ENCODE results near the gene CAMTA1.

CAMTA1 gene

DNA sequence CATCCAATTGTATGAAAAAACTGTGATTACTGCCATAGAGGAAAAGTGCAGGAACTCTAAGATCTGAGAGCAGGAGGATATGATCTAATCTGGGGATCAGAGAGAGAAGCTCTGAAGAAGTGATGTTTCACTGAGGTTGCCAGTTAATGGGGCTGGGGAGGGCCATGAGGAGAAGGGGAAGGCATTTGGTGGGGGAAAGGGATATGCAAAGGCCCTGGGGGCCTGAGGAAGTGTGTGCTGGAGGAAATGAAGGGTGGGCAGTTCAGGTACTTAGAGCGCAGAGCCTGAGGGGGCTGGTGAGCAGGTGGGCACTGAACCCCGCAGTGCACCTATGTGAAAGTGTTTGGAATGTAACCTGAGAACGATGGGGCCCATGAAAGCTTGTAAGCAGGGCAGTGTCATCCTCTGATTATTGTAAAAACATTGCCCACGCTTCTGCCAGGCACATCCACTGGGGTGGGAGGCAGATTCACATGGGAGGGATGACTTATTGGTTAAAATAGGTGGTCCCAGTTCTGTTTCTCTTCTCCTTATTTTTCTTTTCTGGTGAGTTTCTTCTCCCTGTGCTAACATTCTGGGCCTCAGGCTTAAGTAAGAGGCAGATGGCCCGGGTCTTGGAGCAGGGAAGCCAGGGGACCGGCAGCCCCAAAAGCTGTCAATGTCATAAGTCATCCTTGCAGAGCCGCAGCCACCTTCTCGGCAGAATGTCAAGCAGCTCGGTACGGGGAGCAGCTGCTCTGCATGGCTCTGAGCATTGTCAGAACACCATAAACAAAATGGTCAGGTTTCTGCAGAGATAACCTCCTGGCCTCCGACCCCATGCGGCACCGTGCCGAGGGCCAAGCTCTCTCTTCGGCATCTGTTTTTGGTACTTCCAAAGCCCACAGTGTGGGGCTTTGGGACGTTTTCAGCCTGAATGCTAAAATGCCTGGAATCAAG is 493.8 kb downstream of the CAMTA1 start:
- Histone ChIP-seq H3K4me3 (ENCODE audit: low read depth in 1 of 2, low read length in 2 of 2) (no peak overlapping the region), H3K9me3 (ENCODE audit: low read length) (no peaks in the 10 kb centered on the region), H3K9ac (ENCODE audit: low read length) (no peak overlapping the region), H3K4me1 (ENCODE audit: insufficient read depth, low read length) (no peaks in the 10 kb centered on the region), H3K27ac (ENCODE audit: low read depth, low read length) (no peak overlapping the region), H3K36me3 (ENCODE audit: insufficient read depth, low read length) (no peaks in the 10 kb centered on the region), H3K27me3 (ENCODE audit: control insufficient read depth in 1 of 2, insufficient read depth in 2 of 2, low read length in 2 of 2) (no peaks in the 10 kb centered on the region)

DNA sequence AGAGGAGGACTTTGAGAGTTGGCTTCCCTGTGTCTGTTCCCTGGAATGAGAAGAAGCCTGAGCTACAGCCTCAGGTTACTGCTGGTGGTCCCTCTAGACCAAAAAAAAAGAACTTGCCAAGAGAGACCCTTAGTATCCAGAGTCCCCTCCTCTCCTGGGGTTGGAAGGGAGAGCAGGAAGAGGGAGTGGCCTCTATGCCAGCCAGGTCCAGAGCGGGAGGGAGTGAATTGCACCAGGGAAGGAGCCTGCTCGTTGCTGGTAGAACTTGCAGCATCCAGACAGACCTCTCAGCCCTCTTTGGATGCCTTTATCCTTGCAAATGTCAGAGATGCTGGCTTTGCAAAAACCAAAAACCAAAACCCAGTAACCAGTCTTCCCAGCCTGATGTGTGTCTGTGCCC is 494.5 kb downstream of the CAMTA1 start:
- no peak overlapping the region for H3K27ac ChIP-seq (ENCODE audit: low read depth, low read length)
- no peaks in the 10 kb centered on the region for H3K27me3 ChIP-seq (ENCODE audit: control insufficient read depth in 1 of 2, insufficient read depth in 2 of 2, low read length in 2 of 2)
- no peak overlapping the region for H3K4me3 ChIP-seq (ENCODE audit: low read depth in 1 of 2, low read length in 2 of 2)
- H3K9me3 ChIP-seq (ENCODE audit: low read length): no peaks in the 10 kb centered on the region
- H3K4me1 ChIP-seq (ENCODE audit: insufficient read depth, low read length): no peaks in the 10 kb centered on the region
- H3K36me3 ChIP-seq (ENCODE audit: insufficient read depth, low read length): no peaks in the 10 kb centered on the region
- no peak overlapping the region for H3K9ac ChIP-seq (ENCODE audit: low read length)

DNA sequence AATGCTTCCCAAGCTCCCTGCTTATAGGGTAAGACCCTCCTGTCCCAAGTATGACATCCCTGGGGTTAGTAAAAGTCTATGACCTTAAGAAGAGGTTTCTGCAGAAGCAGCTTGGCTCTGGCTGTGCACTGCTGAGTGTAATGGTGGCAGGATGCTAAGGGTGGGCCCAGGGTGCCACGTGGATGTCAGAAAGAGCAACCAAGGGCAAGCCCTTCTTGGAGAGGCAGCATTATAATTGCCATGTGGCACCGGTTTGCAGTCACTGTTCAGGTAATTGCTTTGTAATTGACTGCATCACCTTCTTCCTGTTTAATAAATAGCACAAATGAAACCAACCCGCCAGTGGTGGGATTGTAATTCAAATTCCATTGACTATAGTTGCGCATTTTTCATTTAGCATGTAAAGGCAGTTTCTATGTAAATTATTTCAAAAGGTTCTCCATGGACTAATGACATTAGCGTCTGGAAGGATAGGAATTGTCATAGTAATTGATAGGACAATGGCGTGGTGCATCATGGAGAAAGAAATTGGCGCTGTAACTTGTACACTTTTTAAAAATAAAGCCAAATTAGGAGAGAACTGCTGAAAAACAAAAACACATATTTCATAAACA is 495.2 kb downstream of the CAMTA1 start:
- no peak overlapping the region for H3K4me3 ChIP-seq (ENCODE audit: low read depth in 1 of 2, low read length in 2 of 2)

DNA sequence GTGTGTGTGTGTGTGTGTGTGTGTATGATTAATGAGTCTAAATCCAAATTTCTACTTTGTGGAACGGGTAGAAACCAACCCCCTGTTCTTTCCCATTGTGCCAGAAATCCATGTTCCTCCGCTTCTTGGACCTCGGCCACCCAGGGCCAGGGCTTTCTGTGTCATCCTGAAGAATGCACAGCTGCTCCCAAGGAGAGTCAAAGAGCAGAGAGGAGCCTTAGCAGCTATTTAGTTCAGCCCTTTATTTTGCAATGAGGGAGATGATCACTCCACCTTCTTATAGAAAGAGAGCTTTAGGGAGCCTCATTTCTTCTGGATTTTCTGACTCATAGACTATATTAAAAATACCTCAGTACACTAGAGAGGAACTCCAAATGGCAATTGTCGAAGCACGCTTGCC is 496.6 kb downstream of the CAMTA1 start:
- H3K9me3 ChIP-seq (ENCODE audit: low read length): no peaks in the 10 kb centered on the region
- no peak overlapping the region for H3K9ac ChIP-seq (ENCODE audit: low read length)
- no peaks in the 10 kb centered on the region for H3K27me3 ChIP-seq (ENCODE audit: control insufficient read depth in 1 of 2, insufficient read depth in 2 of 2, low read length in 2 of 2)
- H3K4me1 ChIP-seq (ENCODE audit: insufficient read depth, low read length): no peaks in the 10 kb centered on the region
- no peak overlapping the region for H3K4me3 ChIP-seq (ENCODE audit: low read depth in 1 of 2, low read length in 2 of 2)
- H3K36me3 ChIP-seq (ENCODE audit: insufficient read depth, low read length): no peaks in the 10 kb centered on the region
- no peak overlapping the region for H3K27ac ChIP-seq (ENCODE audit: low read depth, low read length)

More for the DNA sequence above, 495.2 kb downstream of the CAMTA1 start:
- H3K9me3 ChIP-seq (ENCODE audit: low read length): no peaks in the 10 kb centered on the region
- H3K4me1 ChIP-seq (ENCODE audit: insufficient read depth, low read length): no peaks in the 10 kb centered on the region
- H3K9ac ChIP-seq (ENCODE audit: low read length): no peak overlapping the region
- H3K27me3 ChIP-seq (ENCODE audit: control insufficient read depth in 1 of 2, insufficient read depth in 2 of 2, low read length in 2 of 2): no peaks in the 10 kb centered on the region
- H3K36me3 ChIP-seq (ENCODE audit: insufficient read depth, low read length): no peaks in the 10 kb centered on the region
- H3K27ac ChIP-seq (ENCODE audit: low read depth, low read length): no peak overlapping the region

DNA sequence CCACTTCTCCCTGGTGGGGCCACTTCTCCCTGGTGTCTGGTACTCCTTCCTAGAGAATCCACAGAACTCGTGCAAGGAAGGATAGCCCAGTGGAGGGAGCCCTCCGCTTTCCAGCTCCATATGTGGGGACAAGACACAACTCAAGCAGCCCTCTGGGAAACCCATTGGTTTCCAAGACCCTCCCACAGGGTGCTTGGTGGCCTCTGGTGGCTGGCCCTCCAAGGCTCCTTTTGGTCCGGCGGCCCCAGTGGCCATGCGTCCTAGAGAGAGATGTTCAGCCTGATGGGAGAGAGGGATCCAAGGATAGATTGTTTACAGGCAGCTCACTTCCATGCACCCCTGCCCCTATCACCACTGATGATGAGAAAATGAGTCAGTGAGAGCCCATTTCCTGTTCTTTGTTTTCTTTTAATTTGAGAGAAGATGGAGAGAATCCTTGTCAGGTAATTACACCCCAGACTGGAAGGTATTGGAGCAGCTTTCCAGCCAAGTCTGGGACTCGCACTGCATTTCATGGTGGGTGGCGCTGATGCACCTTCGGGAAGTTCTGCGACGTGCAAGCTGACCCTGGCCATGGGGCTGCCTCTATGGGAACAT is 499.7 kb downstream of the CAMTA1 start:
- Histone ChIP-seq H3K36me3 (ENCODE audit: insufficient read depth, low read length) (no peaks in the 10 kb centered on the region), H3K9me3 (ENCODE audit: low read length) (no peaks in the 10 kb centered on the region), H3K4me1 (ENCODE audit: insufficient read depth, low read length) (no peaks in the 10 kb centered on the region), H3K9ac (ENCODE audit: low read length) (no peak overlapping the region), H3K4me3 (ENCODE audit: low read depth in 1 of 2, low read length in 2 of 2) (no peak overlapping the region), H3K27ac (ENCODE audit: low read depth, low read length) (no peak overlapping the region), H3K27me3 (ENCODE audit: control insufficient read depth in 1 of 2, insufficient read depth in 2 of 2, low read length in 2 of 2) (no peaks in the 10 kb centered on the region)

DNA sequence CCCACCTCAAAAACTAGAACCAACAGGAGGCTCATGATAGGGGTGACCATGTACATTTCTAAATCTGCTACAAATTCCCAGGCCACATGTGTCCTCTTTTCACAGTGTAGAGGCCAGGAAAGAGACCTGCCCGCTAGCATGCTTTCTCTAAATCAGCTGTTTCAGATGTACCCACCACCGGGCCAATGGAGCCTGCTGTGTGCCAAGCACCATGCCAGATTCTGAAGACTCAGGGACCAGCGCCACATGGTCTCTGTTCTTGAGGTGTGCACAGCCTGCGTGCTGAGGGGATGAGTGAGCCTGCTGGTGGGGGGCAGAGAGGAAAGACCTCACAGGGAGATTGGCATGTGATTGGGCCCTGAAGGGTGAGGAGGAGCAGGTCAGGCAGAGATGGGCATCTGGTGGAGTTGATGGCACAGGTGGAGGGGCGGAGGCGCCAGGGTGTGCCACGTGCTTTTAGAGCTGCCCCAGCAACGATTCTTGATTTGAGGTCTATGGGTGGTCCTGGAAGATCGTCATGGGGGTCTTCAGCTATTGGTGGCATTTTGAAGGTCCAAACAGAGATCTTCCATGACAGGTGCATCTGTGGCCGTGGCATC is 500.7 kb downstream of the CAMTA1 start:
- Histone ChIP-seq H3K4me3 (ENCODE audit: low read depth in 1 of 2, low read length in 2 of 2) (no peak overlapping the region), H3K9ac (ENCODE audit: low read length) (no peak overlapping the region), H3K27me3 (ENCODE audit: control insufficient read depth in 1 of 2, insufficient read depth in 2 of 2, low read length in 2 of 2) (no peaks in the 10 kb centered on the region), H3K9me3 (ENCODE audit: low read length) (no peaks in the 10 kb centered on the region), H3K27ac (ENCODE audit: low read depth, low read length) (no peak overlapping the region), H3K4me1 (ENCODE audit: insufficient read depth, low read length) (peaks cover 4% of the 10 kb centered on the region), H3K36me3 (ENCODE audit: insufficient read depth, low read length) (no peaks in the 10 kb centered on the region)

DNA sequence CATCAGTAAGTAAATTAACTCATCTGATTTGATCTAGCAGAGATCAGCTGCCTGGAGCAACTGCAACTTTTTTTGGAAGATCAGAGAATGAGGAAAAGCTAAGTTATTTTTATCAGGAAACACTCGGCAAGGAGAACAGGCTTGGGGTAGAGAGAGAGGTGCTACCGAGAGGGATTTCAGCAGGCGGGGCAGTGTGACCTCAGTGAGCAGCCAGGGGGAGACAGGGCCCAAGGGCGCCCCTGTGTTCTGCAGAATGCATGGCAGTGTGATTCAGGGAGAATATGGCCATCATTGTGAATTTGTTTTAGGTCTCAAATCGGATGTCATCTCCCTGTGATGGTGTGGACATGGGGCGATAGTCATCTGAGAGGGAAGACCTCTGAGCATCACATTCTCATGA is 501.8 kb downstream of the CAMTA1 start:
- peaks cover 14% of the 10 kb centered on the region for H3K4me1 ChIP-seq (ENCODE audit: insufficient read depth, low read length)
- H3K36me3 ChIP-seq (ENCODE audit: insufficient read depth, low read length): no peaks in the 10 kb centered on the region
- H3K27me3 ChIP-seq (ENCODE audit: control insufficient read depth in 1 of 2, insufficient read depth in 2 of 2, low read length in 2 of 2): no peaks in the 10 kb centered on the region
- H3K4me3 ChIP-seq (ENCODE audit: low read depth in 1 of 2, low read length in 2 of 2): no peak overlapping the region
- H3K27ac ChIP-seq (ENCODE audit: low read depth, low read length): no peak overlapping the region
- H3K9me3 ChIP-seq (ENCODE audit: low read length): no peaks in the 10 kb centered on the region
- no peak overlapping the region for H3K9ac ChIP-seq (ENCODE audit: low read length)

DNA sequence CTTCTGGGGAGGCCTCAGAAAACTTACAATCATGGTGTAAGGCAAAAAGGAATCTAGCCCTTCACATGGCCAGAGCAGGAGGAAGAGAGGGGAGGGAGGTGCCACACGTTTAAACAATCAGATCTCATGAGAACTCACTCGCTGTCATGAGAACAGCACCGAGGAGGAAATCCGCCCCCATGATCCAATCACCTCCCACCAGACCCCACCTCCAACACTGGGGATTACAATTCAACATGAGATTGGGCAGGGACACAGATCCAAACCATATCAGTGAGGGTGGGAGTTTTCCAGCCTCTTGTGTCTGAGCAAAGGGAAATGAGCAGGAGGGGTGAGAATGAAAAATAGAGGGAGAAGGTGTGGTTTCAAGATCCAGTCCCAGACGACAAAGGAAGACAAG is 503.7 kb downstream of the CAMTA1 start:
- no peaks in the 10 kb centered on the region for H3K27me3 ChIP-seq (ENCODE audit: control insufficient read depth in 1 of 2, insufficient read depth in 2 of 2, low read length in 2 of 2)
- H3K36me3 ChIP-seq (ENCODE audit: insufficient read depth, low read length): no peaks in the 10 kb centered on the region
- H3K9me3 ChIP-seq (ENCODE audit: low read length): no peaks in the 10 kb centered on the region
- H3K4me3 ChIP-seq (ENCODE audit: low read depth in 1 of 2, low read length in 2 of 2): no peak overlapping the region
- H3K9ac ChIP-seq (ENCODE audit: low read length): no peak overlapping the region
- no peak overlapping the region for H3K27ac ChIP-seq (ENCODE audit: low read depth, low read length)
- peaks cover 27% of the 10 kb centered on the region for H3K4me1 ChIP-seq (ENCODE audit: insufficient read depth, low read length)

DNA sequence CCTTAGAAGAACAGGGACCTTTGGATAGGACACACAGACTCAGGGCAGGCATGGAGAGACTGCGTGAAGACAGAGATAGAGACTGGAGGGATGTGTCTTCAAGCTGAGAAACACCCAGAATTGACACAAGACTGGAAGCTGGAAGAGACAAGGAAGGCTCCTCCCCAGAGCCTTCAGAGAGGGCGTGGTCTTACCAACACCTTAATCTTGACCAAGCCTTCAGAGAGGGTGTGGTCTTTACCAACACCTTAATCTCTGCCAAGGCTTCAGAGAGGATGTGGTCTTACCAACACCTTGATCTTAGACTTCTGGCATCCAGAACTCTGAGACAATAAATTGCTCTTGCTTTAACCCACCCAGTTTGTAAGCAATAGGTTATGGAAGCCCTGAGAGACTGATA is 504.4 kb downstream of the CAMTA1 start:
- Histone ChIP-seq H3K4me1 (ENCODE audit: insufficient read depth, low read length) (peaks cover 27% of the 10 kb centered on the region), H3K9ac (ENCODE audit: low read length) (no peak overlapping the region), H3K4me3 (ENCODE audit: low read depth in 1 of 2, low read length in 2 of 2) (no peak overlapping the region), H3K27me3 (ENCODE audit: control insufficient read depth in 1 of 2, insufficient read depth in 2 of 2, low read length in 2 of 2) (no peaks in the 10 kb centered on the region), H3K27ac (ENCODE audit: low read depth, low read length) (no peak overlapping the region), H3K36me3 (ENCODE audit: insufficient read depth, low read length) (no peaks in the 10 kb centered on the region), H3K9me3 (ENCODE audit: low read length) (no peaks in the 10 kb centered on the region)

DNA sequence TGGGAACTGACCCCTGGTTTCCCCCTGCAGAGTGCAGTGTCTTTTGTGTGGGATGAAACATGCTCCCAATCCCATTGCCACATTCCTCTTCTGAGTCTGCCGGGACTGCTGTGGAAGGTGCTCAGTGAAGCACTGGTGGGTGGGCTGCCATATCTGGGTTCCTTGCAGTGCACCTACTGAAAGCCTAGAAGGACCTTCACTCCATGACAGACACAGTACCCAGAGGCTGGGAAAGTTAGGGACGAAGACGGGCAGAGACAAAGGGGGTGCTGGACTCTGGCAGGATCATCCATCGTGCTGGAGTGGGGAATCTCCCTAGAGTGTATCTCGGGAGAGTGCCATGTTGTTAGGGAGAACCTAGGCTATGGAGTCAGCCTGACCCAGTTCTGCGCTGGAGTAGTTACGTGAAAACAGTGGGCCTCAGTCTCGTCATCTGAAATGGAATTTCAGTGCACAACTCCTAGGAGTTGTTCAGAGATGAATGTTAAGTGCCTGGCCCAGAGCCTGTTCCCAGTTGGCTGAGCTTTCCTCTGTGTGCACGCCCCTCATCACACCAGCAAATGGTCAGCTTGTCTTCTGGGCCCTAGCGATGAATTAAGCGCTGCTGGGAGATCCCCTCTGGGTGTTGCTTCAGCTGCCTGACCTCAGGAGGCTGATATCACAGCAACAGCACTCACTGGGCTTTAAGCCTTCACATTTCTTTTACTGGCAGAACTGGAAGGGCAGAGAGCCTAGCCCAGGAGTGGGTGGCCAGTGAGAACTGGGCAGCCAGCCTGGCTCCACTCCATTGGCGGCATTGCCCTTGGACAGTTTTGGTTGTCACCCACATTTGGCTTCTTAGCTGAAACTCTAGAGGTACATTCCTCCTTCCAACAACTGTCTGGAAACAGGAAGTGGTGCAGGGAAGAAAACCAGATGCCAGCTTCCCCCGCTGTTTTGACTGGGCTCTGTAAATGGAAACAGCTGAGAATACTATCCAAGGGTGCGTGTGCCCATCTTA is 506.0 kb downstream of the CAMTA1 start:
- peaks cover 3% of the 10 kb centered on the region for H3K9me3 ChIP-seq (ENCODE audit: low read length)
- H3K36me3 ChIP-seq (ENCODE audit: insufficient read depth, low read length): no peaks in the 10 kb centered on the region
- H3K4me1 ChIP-seq (ENCODE audit: insufficient read depth, low read length): peaks cover 27% of the 10 kb centered on the region
- H3K27me3 ChIP-seq (ENCODE audit: control insufficient read depth in 1 of 2, insufficient read depth in 2 of 2, low read length in 2 of 2): no peaks in the 10 kb centered on the region
- no peak overlapping the region for H3K4me3 ChIP-seq (ENCODE audit: low read depth in 1 of 2, low read length in 2 of 2)
- no peak overlapping the region for H3K9ac ChIP-seq (ENCODE audit: low read length)
- H3K27ac ChIP-seq (ENCODE audit: low read depth, low read length): peak overlapping the region; percentile 54

Data from muscle layer of colon (tissue), 2 donors.